ENCODE data around the gene FAM193A.

DNA sequence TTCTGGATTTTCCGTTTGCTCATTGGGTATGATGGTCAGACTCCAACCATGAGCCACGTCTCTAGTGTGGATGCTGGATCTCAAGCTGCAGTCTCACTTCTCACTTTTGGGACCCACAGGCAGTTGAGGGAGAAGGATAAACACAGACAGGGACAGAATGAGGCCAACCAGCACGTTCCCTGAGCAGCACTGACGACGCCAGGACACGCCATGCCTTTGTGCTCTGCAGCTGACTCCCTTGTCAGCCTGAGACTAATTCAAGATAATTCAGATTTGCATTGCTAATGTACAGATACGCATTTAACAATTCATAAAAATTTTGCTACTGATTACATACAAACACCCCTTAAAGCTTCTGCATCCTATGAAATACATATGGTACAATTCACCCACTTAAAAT, 106.5 kb downstream of the FAM193A start:
- TF ChIP-seq POLR2AphosphoS5 (IDR thresholded peaks at IDR 0.05; ENCODE audit: borderline replicate concordance, low read depth, low read length): no peak
- no peak for TF ChIP-seq FOXP2 (optimal IDR thresholded peaks at IDR 0.05; ENCODE audit: control extremely low read depth, extremely low read length, insufficient read depth)
- TF ChIP-seq EZH2 (IDR thresholded peaks at IDR 0.05): no peak

All from SK-N-MC (cell line).